Measurements from ENCODE around the gene CCDC74B. TPM values are rescaled to one million over a fixed set of nuclear protein-coding genes. Genes with fewer than 3 reads are reported as not detected.
"Not testable (repeated sequence)": the region's sequence is repeated elsewhere in the genome, so short reads cannot be mapped to it uniquely, and the experiment has no call there.

The CCDC74B gene
- 1 to 10 TPM in 1 of 5 experiments, under 1 TPM in 2, not detected in 2; 0.16 to 1.6 (median 0.73) TPM for total RNA-seq
- not detected for polyA plus RNA-seq
- not detected for total RNA-seq

- H3K36me3 ChIP-seq (ENCODE audit: control insufficient read depth in 2 of 3, insufficient read depth in 3 of 3, low read length in 3 of 3); H3K4me1 ChIP-seq (ENCODE audit: control insufficient read depth in 2 of 2, insufficient read depth in 2 of 2, low read length in 2 of 2); H3K36me3 Mint-ChIP-seq; H3K9me3 Mint-ChIP-seq; POLR2A ChIA-PET; H3K4me3 ChIP-seq (ENCODE audit: low read length); H3K27ac ChIP-seq (ENCODE audit: low read depth, low read length); H3K9me3 ChIP-seq (ENCODE audit: control insufficient read depth in 2 of 3, low read length in 3 of 3); CTCF ChIA-PET; H3K27me3 ChIP-seq (ENCODE audit: control insufficient read depth in 2 of 2, insufficient read depth in 2 of 2, low read length in 2 of 2): not testable (repeated sequence)
- Mint-ChIP-seq H3K4me1 (peaks cover 0 to 19% (median 3%) of the 10 kb centered on the region in 7 donors), H3K27me3 (peaks cover 5 to 18% (median 15%) of the 10 kb centered on the region in 5 donors), H3K27ac (peak within 1 kb of the TSS in 1 of 9 donors; percentile 16), H3K4me3 (peak within 1 kb of the TSS; percentile 70 to 89 (median 80))
- ATAC-seq, result peak; percentile 82
- intact Hi-C loops (cut with micrococcal nuclease), result loop anchor here (1.0 to 5.0 kb wide), 2 partner anchors 36 to 37 kb away; partner anchors contain the start of genes SMPD4 (in 2 of the 2) and MZT2B (in 1 of the 2)
- DNase-seq, result peak in 8 of 9 donors; percentile 18 to 66 (median 46)
Observed at GRCh38 chr2:130145006-130145414, at the start of gene CCDC74B. Gene CCDC74B (minus strand): TSS chr2:130145112. CDS start chr2:130144996, 116 bp downstream.

- H3K27ac Mint-ChIP-seq; H3K9me3 ChIP-seq (ENCODE audit: control insufficient read depth in 2 of 3, low read length in 3 of 3); intact Hi-C loops (cut with micrococcal nuclease); H3K4me1 ChIP-seq (ENCODE audit: control insufficient read depth in 2 of 2, insufficient read depth in 2 of 2, low read length in 2 of 2); H3K27ac ChIP-seq (ENCODE audit: low read depth, low read length); H3K4me3 Mint-ChIP-seq; CTCF ChIA-PET; DNase-seq; H3K27me3 Mint-ChIP-seq; POLR2A ChIA-PET; ATAC-seq; H3K27me3 ChIP-seq (ENCODE audit: control insufficient read depth in 2 of 2, insufficient read depth in 2 of 2, low read length in 2 of 2); H3K4me1 Mint-ChIP-seq; H3K36me3 ChIP-seq (ENCODE audit: control insufficient read depth in 2 of 3, insufficient read depth in 3 of 3, low read length in 3 of 3); H3K9me3 Mint-ChIP-seq; H3K4me3 ChIP-seq (ENCODE audit: low read length): not testable (repeated sequence)
- H3K36me3 Mint-ChIP-seq, result peaks cover 0 to 11% (median 3%) of the 10 kb centered on the region in 5 donors
Observed at GRCh38 chr2:130193824-130194223, 48.9 kb upstream of the CCDC74B start.

GRCh38 chr2:130192451-130192850 is 47.5 kb upstream of the CCDC74B start:
- H3K27me3 Mint-ChIP-seq; H3K27ac Mint-ChIP-seq; H3K27me3 ChIP-seq (ENCODE audit: control insufficient read depth in 2 of 2, insufficient read depth in 2 of 2, low read length in 2 of 2); H3K4me1 ChIP-seq (ENCODE audit: control insufficient read depth in 2 of 2, insufficient read depth in 2 of 2, low read length in 2 of 2); H3K36me3 ChIP-seq (ENCODE audit: control insufficient read depth in 2 of 3, insufficient read depth in 3 of 3, low read length in 3 of 3); POLR2A ChIA-PET; CTCF ChIA-PET; H3K27ac ChIP-seq (ENCODE audit: low read depth, low read length); H3K9me3 ChIP-seq (ENCODE audit: control insufficient read depth in 2 of 3, low read length in 3 of 3); ATAC-seq; H3K9me3 Mint-ChIP-seq; intact Hi-C loops (cut with micrococcal nuclease); H3K4me1 Mint-ChIP-seq; DNase-seq; H3K4me3 ChIP-seq (ENCODE audit: low read length); H3K4me3 Mint-ChIP-seq: not testable (repeated sequence)
- peaks cover 0 to 11% (median 3%) of the 10 kb centered on the region in 5 donors for H3K36me3 Mint-ChIP-seq

GRCh38 chr2:130191319-130191718 is 46.4 kb upstream of the CCDC74B start:
- H3K4me3 Mint-ChIP-seq; H3K27ac Mint-ChIP-seq; ATAC-seq; H3K9me3 Mint-ChIP-seq; H3K27me3 ChIP-seq (ENCODE audit: control insufficient read depth in 2 of 2, insufficient read depth in 2 of 2, low read length in 2 of 2); H3K4me1 ChIP-seq (ENCODE audit: control insufficient read depth in 2 of 2, insufficient read depth in 2 of 2, low read length in 2 of 2); H3K4me3 ChIP-seq (ENCODE audit: low read length); CTCF ChIA-PET; intact Hi-C loops (cut with micrococcal nuclease); H3K27ac ChIP-seq (ENCODE audit: low read depth, low read length); H3K9me3 ChIP-seq (ENCODE audit: control insufficient read depth in 2 of 3, low read length in 3 of 3); H3K4me1 Mint-ChIP-seq; H3K36me3 ChIP-seq (ENCODE audit: control insufficient read depth in 2 of 3, insufficient read depth in 3 of 3, low read length in 3 of 3); H3K27me3 Mint-ChIP-seq: not testable (repeated sequence)
- POLR2A ChIA-PET, result interaction anchor here (1.0 kb wide), 1 partner anchor 10 kb away, joined by 3 read pairs; the partner anchor contains the start of gene SMPD4
- H3K36me3 Mint-ChIP-seq, result peaks cover 0 to 11% (median 3%) of the 10 kb centered on the region in 5 donors
- DNase-seq, result peak in 1 of 9 donors; percentile 7

GRCh38 chr2:130190237-130190636 is 45.3 kb upstream of the CCDC74B start:
- Mint-ChIP-seq H3K4me1 (peaks cover 0 to 6% (median 0%) of the 10 kb centered on the region in 7 donors), H3K27me3 (no peaks in the 10 kb centered on the region), H3K27ac (no peak overlapping the region), H3K9me3 (no peaks in the 10 kb centered on the region), H3K4me3 (no peak overlapping the region), H3K36me3 (peaks cover 0 to 11% (median 3%) of the 10 kb centered on the region in 5 donors)
- intact Hi-C loops (cut with micrococcal nuclease), result no loop called here
- Histone ChIP-seq H3K36me3 (ENCODE audit: control insufficient read depth in 2 of 3, insufficient read depth in 3 of 3, low read length in 3 of 3) (peaks cover 0 to 9% (median 0%) of the 10 kb centered on the region in 3 experiments), H3K27ac (ENCODE audit: low read depth, low read length) (no peak overlapping the region), H3K9me3 (ENCODE audit: control insufficient read depth in 2 of 3, low read length in 3 of 3) (no peaks in the 10 kb centered on the region), H3K4me3 (ENCODE audit: low read length) (no peak overlapping the region), H3K27me3 (ENCODE audit: control insufficient read depth in 2 of 2, insufficient read depth in 2 of 2, low read length in 2 of 2) (no peaks in the 10 kb centered on the region), H3K4me1 (ENCODE audit: control insufficient read depth in 2 of 2, insufficient read depth in 2 of 2, low read length in 2 of 2) (no peaks in the 10 kb centered on the region)
- DNase-seq, result no peak
- ATAC-seq, result no peak
- POLR2A ChIA-PET, result interaction anchor here (1.0 kb wide), 1 partner anchor 9 kb away, joined by 3 read pairs; the partner anchor contains the start of gene SMPD4
- CTCF ChIA-PET, result no interaction called here

GRCh38 chr2:130188958-130189357 is 44.0 kb upstream of the CCDC74B start:
- H3K27ac ChIP-seq (ENCODE audit: low read depth, low read length); H3K9me3 Mint-ChIP-seq; H3K36me3 ChIP-seq (ENCODE audit: control insufficient read depth in 2 of 3, insufficient read depth in 3 of 3, low read length in 3 of 3); H3K27me3 Mint-ChIP-seq; POLR2A ChIA-PET; H3K9me3 ChIP-seq (ENCODE audit: control insufficient read depth in 2 of 3, low read length in 3 of 3); H3K27ac Mint-ChIP-seq; H3K27me3 ChIP-seq (ENCODE audit: control insufficient read depth in 2 of 2, insufficient read depth in 2 of 2, low read length in 2 of 2); H3K4me3 ChIP-seq (ENCODE audit: low read length); ATAC-seq; H3K4me1 Mint-ChIP-seq; CTCF ChIA-PET; H3K4me1 ChIP-seq (ENCODE audit: control insufficient read depth in 2 of 2, insufficient read depth in 2 of 2, low read length in 2 of 2); H3K4me3 Mint-ChIP-seq; DNase-seq: not testable (repeated sequence)
- intact Hi-C loops (cut with micrococcal nuclease), result loop anchor here in 1 of 2 donors (10.0 kb wide), 1 partner anchor 1496 kb away; no protein-coding TSS in a partner anchor
- peaks cover 0 to 11% (median 3%) of the 10 kb centered on the region in 5 donors for H3K36me3 Mint-ChIP-seq

All from naive thymus-derived CD4-positive, alpha-beta T cell (primary cell).